Measurements from ENCODE around the gene HIBCH.
"Not testable (repeated sequence)": the region's sequence is repeated elsewhere in the genome, so short reads cannot be mapped to it uniquely, and the experiment has no call there.

The HIBCH gene

GRCh38 chr2:190342611-190343010 is 23.0 kb upstream of the HIBCH start:
- no peak for DNase-seq

DNA sequence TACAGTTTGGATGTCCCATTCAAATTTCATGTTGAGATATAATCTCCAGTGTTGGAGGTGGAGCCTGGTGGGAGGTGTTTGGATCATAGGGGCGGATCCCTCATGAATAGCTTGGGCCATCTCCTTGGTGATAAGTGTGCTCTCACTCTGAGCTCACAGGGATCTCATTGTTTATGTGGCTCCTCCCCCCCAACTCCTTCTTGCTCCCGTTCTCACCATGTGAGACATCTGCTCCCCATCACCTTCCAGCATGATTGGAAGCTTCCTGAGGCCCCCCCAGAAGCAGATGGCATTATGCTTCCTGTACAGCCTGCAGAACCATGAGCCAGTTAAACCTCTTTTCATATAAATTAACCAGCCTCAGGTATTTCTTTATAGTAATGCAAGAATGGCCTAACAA is 20.7 kb upstream of the HIBCH start:
- DNase-seq, result no peak

- no peak for DNase-seq
These were observed 19.8 kb upstream of the HIBCH start for GRCh38 chr2:190339394-190339793.

DNA sequence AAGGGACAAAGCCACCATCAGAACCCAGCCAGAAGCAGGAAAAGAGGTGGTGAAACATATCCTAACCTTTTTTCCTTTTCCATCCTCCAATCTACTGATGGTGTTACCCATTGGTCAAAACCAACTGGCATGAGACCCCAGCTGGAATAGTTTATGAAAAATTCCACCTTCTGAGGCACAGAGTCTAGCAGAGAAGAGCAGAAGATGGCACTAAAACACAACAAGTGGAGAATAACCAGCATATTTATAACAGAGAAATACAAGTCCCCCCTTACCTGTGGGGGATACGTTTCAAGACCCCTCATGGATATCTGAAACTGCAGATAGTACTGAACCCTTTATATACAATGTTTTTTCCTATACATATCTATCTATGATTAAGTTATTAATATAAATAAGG is 18.8 kb upstream of the HIBCH start:
- DNase-seq, result no peak

DNA sequence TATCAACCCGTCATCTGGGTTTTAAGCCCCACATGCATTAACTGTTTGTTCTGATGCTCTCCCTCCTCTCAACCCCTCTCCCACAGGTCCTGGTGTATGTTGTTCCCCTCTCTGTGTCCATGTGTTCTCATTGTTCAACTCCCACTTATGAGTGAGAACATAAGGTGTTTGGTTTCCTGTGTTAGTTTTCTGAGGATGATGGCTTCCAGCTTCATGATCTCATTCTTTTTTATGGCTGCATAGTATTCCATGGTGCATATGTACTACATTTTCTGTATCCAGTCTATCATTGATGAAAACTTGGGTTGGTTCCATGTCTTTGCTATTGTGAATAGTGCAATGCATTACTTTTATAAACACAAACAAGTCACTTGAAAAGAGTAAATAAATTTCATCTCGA is 16.8 kb upstream of the HIBCH start:
- no peak for DNase-seq

DNA sequence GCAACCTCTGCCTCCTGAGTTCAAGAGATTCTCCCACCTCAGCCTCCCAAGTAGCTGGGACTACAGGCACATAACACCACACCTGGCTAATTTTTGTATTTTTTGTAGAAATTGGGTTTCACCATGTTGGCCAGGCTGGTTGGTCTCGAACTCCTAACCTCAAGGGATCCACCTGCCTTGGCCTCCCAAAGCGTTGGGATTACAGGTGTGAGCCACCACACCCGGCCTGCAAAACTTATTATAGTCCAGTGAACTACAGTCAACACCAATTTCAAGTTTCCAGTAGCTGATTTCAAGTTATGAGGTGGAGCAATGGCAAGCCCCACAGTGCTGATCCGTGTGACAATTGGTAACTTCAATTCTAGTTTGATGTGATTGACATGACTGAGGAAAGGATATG is 16.0 kb upstream of the HIBCH start:
- not testable (repeated sequence) for DNase-seq

DNA sequence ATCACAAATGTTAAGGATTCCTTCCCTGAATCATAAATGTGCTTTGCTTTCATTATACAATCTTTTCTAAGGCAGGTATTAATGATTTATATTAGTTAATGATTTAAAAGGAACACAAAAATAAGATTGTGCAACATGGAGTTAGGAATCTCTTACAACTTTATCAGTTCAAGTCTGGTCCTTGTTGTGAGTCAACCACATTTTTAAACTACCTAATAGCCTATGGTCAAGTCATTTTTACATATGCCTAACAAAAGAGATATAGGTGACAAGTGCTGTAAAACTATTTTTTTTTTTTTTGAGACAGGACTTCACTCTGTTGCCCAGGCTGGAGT is 15.6 kb upstream of the HIBCH start:
- no peak for DNase-seq

- DNase-seq, result no peak
These were observed 15.0 kb upstream of the HIBCH start for GRCh38 chr2:190334479-190335224.

DNA sequence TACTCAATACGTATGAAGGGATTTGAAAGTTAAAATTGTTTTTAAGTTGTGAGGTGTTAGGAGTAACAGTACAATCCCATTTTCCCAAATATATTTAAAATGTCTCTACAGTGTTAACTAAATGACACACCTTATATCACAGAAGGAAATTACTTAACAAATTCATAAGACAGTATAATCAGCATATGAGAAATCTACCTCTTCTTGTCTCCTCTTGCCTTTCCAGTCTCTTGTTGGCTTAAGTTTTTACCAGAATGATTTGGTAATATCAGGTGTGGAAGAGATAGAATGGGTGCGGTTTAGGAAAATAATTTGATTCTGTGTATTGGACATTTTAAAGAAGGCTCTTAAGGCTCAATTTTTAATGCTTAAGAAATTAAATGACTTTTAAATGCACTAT is 14.3 kb upstream of the HIBCH start:
- DNase-seq, result no peak

GRCh38 chr2:190333395-190333794 is 13.8 kb upstream of the HIBCH start:
- DNase-seq, result no peak

GRCh38 chr2:190328573-190329147 is 9.0 kb upstream of the HIBCH start:
- DNase-seq, result no peak

DNA sequence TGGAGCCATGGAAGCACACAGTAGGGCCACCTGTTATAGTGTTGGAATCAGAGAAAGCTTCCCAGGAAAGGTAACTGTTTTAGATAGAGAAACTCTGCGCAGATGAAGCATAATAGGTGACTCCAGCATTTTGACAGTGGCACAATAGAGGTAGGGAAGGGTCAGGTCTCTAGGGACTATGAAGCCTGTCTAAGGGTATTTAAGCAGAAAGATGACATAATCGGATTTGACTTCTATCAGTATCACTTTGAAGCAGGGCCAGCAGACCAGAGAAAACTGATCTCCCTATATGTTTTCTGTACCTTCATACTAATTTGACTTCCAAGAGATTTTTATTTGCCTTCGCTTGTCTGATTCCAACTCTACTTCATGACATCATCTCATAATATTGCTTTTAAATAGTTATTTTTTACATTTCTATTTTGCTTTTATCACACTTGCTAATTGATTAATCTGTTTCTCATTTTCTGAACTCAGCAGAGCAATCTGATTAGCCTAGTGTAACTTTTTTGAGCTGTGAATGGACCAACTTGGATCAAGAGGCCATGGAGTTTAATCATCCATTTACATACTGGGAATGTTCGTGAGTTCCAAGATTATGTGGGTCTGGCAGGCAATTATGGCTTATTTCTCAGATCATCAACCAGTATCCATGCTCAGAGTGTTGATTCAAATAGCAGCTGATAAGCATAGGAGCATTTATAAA is 8.4 kb upstream of the HIBCH start:
- DNase-seq, result no peak

- DNase-seq, result no peak
These were observed 6.0 kb upstream of the HIBCH start for GRCh38 chr2:190325588-190325987.

DNA sequence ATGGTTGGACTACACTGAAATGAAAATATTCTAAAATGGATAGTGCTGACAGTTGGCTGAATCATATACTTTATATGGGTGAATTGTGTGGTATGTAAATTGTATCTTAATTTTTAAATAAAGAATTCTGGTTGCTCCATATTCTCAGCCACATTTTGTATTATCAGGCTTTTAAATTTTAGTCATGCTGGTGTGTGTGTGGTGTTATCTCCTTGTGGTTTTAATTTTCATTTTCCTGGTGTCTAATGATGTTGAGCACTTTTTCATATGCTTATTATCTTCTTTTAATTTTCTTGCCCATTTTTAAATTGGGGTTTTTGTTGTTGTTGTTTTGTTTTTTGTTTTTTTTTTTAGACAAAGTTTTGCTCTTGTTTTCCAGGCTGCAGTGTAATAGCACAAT is 3.8 kb upstream of the HIBCH start:
- DNase-seq, result no peak

DNA sequence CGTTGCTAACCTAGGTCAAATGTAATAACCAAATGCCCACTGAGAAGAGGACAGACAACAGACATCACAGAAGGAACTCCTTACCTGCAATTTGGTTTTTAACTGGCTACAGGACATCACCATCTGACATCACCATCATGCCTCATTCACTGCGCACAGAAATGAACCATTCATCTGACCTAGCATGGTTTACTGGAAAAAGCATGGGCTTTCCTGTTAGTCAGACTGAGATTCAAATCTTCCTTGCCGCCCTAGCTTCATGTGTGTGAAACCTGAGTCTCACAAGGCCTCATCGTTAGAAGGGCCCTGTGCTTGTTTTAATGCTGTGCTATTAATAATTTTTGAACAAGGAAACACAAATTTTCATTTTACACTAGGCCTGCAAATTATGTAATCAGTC is 1.1 kb upstream of the HIBCH start:
- DNase-seq, result peak in 1 of 4 experiments; percentile 10

DNA sequence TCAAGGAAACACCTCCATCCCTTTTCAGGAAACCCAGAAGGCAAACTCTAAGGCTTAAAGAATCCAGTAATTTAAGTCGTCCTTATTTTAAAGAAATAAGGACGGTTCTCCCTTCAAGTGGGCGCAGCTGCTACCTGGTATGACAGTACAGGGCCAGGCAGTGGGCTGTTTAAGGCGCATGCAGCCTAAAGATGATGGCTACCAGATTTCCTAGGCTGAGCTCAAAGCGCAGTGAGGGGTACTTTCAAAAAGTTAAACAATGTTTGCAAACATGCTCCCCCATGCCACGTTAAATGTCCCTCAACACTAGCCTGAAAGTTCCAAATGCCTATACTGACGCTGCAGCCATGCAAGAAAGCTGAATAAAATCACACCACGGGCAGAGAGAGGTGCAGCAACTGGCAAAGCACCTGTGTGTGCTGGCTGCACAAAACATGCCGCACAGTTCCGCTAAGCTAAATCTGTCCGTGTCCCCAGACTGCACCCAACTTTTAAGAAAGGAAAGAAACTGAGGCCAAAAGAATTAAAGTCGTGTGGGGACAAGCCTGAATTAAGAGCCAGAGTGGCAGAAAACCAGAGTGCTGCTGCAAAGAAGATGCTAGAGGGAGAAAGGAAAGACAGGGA is 583 bp downstream of the HIBCH start:
- no peak for DNase-seq

GRCh38 chr2:190318514-190318913 is 1.1 kb downstream of the HIBCH start:
- DNase-seq, result no peak

DNA sequence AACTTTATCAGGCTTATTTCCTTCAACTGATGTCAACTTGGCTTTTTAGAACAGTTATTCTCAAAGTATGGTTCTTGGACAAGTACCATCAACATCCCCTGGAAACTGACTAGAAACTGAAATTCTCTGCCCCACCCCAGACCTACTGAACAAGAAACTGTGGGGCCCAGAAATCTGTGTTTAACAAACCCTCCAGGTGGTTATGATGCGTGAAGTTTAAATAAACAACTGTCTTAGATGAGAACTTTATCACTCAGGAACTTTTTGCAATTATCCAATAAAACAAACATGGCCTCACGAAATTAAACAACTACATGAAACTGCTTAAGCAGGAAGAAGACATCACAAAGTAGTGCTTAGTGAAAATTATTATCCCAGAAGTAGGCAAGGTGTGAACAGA is 4.4 kb downstream of the HIBCH start:
- no peak for DNase-seq

GRCh38 chr2:190313880-190314279 is 5.7 kb downstream of the HIBCH start:
- DNase-seq, result no peak

DNA sequence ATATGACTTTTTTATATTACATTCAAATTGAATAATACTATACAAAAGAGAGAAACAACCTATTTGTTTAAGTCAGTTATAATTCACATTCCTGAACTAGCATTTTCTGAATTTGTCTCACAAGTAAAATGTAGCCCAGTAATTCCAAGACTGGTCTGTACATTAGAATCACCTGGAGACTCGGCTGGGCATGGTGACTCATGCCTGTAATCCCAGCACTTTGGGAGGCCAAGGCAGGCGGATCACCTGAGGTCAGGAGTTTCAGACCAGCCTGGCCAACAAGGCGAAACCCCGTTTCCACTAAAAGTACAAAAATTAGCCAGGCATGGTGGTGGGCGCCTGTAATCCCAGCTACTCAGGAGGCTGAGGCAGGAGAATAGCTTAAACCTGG is 7.0 kb downstream of the HIBCH start:
- not testable (repeated sequence) for DNase-seq

- no peak for DNase-seq
These were observed 7.6 kb downstream of the HIBCH start for GRCh38 chr2:190311893-190312634.

DNA sequence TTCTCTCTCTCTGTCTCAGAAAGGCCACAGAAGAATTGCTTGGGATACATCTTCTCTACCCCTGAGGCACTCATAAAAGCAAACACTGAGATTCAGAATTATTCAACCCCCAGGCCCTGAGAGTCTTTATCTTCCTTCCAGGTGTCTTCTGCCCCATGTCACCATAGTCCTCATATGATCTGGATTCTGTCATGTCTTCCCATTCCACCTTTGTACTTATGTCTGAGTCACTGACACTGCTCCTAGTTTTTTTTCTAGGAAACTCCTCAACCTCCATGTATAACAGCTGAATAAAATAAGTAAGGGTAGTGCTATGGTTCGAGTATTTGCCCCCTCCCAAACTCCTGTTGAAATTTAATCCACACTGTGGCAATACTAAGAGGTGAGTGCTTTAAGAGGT is 11.6 kb downstream of the HIBCH start:
- DNase-seq, result no peak

GRCh38 chr2:190304404-190304803 is 15.2 kb downstream of the HIBCH start:
- no peak for DNase-seq

Measured in activated CD4-positive, CD25-positive, alpha-beta regulatory T cell (primary cell).